Astrocyte of the spinal cord (primary cell): ENCODE data around the gene C5orf24.

Source experiments
- DNase-seq: peaks from one replicate; pipeline ENCODE4 v3.0.0; 2011; ENCODE audit warnings: low read depth, low spot score
- H3K4me3 ChIP-seq: 2 replicates; pipeline ENCODE4 v1.5.1; 2011; ENCODE audit warnings: low read depth, mild to moderate bottlenecking, low read length, moderate library complexity
- in situ Hi-C: cut with HindIII; loops from 2 replicates; pipeline ENCODE4 v1.10.0; 2017; ENCODE audit warnings: low sequenced_read_pairs
- TF ChIP-seq, protein P1 (sequence below): IDR thresholded peaks from 2 replicates; pipeline ENCODE4 v1.5.1; 2012; ENCODE audit warnings: low read depth, mild to moderate bottlenecking, low read length, inconsistent platforms

Gene C5orf24

DNA sequence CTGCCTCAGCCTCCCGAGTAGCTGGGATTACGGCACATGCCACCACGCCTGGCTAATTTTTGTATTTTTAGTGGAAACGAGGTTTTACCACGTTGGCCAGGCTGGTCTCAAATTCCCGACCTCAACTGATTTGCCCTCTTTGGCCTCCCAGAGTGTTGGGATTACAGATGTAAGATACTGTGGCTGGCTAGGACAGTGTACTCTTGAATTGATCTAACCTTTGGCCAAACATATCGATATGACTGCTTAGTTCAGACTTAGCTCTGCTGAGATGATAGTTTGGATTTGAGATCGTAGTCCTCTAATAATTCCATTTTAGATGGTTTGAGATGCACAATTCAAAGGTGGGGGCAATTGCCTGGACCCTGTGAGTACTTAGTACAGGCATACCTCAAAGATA lies 43.6 kb downstream of the C5orf24 start:
- H3K4me3 ChIP-seq, result no peak overlapping the region
- in situ Hi-C loops, result no loop called here
- DNase-seq, result no peak
- TF ChIP-seq, protein P1, sequence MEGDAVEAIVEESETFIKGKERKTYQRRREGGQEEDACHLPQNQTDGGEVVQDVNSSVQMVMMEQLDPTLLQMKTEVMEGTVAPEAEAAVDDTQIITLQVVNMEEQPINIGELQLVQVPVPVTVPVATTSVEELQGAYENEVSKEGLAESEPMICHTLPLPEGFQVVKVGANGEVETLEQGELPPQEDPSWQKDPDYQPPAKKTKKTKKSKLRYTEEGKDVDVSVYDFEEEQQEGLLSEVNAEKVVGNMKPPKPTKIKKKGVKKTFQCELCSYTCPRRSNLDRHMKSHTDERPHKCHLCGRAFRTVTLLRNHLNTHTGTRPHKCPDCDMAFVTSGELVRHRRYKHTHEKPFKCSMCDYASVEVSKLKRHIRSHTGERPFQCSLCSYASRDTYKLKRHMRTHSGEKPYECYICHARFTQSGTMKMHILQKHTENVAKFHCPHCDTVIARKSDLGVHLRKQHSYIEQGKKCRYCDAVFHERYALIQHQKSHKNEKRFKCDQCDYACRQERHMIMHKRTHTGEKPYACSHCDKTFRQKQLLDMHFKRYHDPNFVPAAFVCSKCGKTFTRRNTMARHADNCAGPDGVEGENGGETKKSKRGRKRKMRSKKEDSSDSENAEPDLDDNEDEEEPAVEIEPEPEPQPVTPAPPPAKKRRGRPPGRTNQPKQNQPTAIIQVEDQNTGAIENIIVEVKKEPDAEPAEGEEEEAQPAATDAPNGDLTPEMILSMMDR, result no peak

DNA sequence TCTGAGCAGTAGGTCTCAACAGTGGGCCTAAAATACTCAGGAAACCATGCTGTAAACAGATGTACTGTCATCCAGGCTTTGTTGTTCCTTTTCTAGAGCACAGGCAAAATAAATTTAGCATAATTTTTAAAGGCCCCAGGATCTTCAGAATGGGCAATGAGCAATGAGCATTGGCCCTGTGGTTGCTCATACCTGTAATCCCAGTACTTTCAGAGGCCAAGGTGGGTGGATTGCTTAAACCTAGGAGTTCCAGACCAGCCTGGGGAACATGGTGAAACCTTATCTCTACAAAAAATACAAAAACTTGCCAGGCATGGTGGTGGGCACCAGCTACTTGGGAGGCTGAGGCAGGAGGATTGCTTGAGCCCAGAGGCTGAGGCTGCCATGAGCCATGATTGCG lies 45.7 kb downstream of the C5orf24 start:
- in situ Hi-C loops, result no loop called here
- TF ChIP-seq, protein P1, result no peak
- no peak for DNase-seq
- H3K4me3 ChIP-seq, result no peak overlapping the region

DNA sequence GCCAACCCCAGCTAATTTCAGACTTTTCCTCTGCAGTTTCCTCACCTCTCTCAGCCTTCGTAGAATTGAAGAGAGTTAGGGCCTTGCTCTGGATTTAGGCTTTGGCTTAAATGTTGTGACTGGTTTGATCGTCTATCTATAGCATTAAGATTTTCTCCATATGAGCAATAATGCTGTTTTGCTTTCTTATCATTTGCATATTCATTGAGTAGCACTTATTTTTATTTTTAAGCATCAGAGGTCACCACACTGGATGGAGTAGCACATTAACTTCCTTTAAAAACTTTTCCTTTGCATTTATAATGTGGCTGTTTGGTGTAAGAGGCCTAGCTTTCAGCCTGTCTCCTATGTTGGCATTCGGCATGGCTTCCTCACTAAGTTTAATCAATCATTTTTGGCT lies 46.5 kb downstream of the C5orf24 start:
- no peak for DNase-seq
- in situ Hi-C loops, result no loop called here
- TF ChIP-seq, protein P1, result no peak
- no peak overlapping the region for H3K4me3 ChIP-seq

DNA sequence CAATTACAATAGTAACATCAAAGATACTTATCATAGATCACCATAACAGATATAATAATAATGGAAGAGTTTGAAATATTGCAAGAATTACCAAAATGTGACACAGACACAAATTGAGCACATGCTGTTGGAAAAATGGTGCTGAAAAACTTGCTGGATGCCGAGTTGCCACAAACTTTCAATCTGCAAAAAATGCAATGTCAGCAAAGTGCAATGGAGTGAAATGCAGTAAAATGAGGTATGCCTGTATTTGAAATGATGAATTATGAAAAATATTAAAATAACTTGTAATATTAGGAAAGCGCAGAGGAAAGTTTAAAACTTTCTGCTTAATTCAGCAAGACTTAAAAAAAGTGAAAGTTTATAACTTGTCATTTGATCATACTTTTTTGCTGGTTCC lies 47.2 kb downstream of the C5orf24 start:
- H3K4me3 ChIP-seq, result no peak overlapping the region
- in situ Hi-C loops, result no loop called here
- TF ChIP-seq, protein P1, result no peak
- no peak for DNase-seq

DNA sequence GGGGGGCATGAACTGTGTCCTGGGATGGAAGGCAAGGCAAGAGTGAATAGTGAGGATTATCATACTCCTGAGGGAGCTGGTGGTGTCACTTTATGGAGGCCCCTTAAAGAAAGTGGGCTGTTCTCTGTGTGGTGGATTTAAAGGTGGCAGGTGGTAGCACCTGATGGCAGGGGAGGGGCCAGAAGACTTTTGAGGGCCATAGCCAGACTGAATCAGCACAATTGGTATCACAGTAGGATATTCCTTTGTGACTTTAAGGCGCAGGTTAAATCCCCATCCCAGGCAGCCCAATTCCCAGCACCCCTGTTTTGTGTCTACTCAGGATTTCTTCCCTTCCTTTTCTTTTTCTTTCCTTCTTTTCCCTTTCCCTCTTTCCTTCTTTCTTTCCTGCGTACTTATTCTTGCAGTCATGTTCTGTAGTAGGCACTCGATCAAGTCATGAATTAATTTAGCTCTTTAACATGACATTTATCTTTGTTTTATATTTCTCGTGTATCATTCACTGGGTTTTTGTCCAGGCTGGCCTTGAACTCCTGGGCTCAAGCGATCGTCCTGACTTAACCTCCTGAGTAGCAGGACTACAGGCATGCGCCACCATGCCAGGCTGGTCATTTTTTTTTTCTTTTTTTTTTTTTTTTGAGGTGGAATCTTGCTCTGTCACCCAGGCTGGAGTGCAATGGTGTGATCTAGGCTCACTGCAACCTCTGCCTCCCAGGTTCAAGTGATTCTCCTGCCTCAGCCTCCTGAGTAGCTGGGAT lies 48.2 kb downstream of the C5orf24 start:
- in situ Hi-C loops, result no loop called here
- DNase-seq, result no peak
- TF ChIP-seq, protein P1, result no peak
- no peak overlapping the region for H3K4me3 ChIP-seq

DNA sequence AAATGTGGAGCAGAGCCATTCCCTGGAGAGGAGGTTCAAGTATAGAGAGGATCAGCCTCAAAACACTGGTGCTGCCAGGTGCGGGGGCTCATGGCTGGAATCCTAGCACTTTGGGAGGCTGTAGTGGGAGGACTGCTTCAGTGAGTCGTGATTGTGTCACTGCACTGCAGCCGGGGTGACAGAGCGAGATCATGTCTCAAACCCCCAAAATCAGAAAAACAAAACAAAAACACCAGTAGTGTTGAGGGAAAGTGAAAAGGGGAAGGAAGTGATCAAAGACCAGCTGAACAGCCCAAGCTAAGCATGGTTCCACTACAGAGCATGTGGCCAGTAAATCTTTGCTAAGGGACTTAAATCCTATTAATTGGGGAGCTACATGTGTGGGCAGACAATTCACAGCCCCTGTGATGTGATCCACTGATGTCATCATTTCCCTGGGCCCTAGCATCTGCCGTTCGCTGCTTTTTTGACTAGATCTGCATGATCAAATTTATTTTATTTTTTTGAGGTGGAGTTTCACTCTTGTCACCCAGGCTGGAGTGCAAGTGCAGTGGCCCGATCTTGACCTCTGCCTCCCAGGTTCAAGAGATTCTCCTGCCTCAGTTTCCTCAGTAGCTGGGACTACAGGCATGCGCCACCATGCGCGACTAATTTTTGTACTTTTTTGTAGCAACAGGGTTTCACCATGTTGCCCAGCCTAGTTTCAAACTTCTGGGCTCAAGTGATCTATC lies 56.5 kb downstream of the C5orf24 start:
- TF ChIP-seq, protein P1, result no peak
- H3K4me3 ChIP-seq, result no peak overlapping the region
- DNase-seq, result no peak
- in situ Hi-C loops, result no loop called here
